Upper lobe of right lung (tissue), 1 donor: Measurements from ENCODE around the gene KLHL17. TPM values are rescaled to one million over a fixed set of nuclear protein-coding genes. Genes with fewer than 3 reads are reported as not detected.

Experiments used
- ATAC-seq: fragments of 200-7000 bp; cut with Tn5 transposase; one replicate; pipeline ENCODE4 v1.9.1; 2020; ENCODE audit warnings: mild to moderate bottlenecking, moderate library complexity
- DNase-seq: peaks from one replicate; pipeline ENCODE4 v3.0.0-alpha.2; 2020
- H3K27ac ChIP-seq: fragments of 200-600 bp; one replicate; pipeline ENCODE4 v1.8.0; 2022
- H3K27me3 ChIP-seq: fragments of 200-600 bp; one replicate; pipeline ENCODE4 v1.8.0; 2022; ENCODE audit warnings: mild to moderate bottlenecking
- H3K36me3 ChIP-seq: fragments of 200-600 bp; one replicate; pipeline ENCODE4 v1.8.0; 2022
- H3K4me1 ChIP-seq: fragments of 200-600 bp; one replicate; pipeline ENCODE4 v1.8.0; 2022
- H3K4me3 ChIP-seq: fragments of 200-600 bp; one replicate; pipeline ENCODE4 v1.8.0; 2022; ENCODE audit warnings: mild to moderate bottlenecking
- H3K9me3 ChIP-seq: fragments of 200-600 bp; one replicate; pipeline ENCODE4 v1.8.0; 2022
- intact Hi-C: fragments of 100-400 bp; cut with DNase I; formaldehyde crosslinking; loops from one replicate; pipeline ENCODE4 v1.11.0; 2022
- total RNA-seq: library from RNA; stranded (reverse); fragmentation: NEBNext Ultra II Directional; extraction: Animal tissue kit (Norgen Biotek cat#: 25700); gene quantifications from one replicate; pipeline ENCODE4 v1.2.1, GENCODE V29; 2021
- TF ChIP-seq, protein P1 (sequence below): fragments of 200-600 bp; IDR thresholded peaks from one replicate; pipeline ENCODE4 v1.8.0; 2022; ENCODE audit warnings: antibody characterized with exemption
- donor health status: DM: no; HTN: yes; CAD: no; lungs with severe emphysema.

Gene KLHL17
- total RNA-seq, 1 donor from 2014 or later, result 17.0 TPM

DNA sequence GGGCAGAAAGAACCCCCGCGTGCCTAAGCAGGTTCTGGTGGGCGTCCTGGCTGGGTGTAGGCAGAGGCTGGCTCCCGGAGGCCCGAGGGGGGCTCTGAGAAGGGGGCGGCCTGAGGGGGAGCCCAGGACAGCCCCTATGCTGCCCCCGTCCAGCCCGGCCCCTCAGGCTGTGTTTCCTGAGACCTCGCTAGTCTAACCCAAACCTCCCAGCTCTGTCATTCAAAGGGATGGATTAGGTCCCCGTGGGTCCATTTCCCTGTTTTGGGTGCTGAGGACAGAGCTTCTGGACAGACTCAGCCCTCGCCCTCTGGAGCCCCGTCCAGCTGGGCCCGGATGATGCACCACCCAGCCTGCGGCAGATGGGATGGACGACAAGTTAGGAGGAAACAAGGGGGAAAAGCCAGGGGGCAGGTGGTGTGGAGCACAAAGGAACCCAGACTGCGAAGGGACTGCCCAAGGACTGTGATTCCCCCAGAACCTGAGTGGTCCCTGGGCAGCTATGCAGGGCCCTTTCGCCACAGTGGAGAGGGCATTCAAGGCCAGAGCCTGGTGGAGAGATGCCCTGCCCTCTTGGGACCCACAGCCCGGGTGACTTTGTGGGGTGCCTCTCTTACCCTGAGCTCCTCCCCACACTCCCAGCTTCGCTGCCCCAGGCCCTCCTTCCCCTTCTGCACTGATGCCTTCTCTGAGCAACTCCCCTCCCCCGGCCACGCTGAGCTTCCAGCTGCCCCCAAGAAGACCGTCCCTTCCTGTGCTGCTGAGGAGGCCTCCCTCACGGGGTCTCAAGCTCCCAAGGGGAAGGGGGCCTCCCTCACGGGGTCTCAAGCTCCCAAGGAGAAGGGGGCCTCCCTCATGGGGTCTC lies 36.7 kb downstream of the KLHL17 start:
- peak; percentile 64 for DNase-seq
- intact Hi-C loops, result no loop called here

GRCh38 chr1:997713-997992 lies 37.3 kb downstream of the KLHL17 start:
- ATAC-seq (no peak), DNase-seq (no peak)
- H3K27me3 ChIP-seq, result peaks cover 34% of the 10 kb centered on the region
- H3K9me3 ChIP-seq, result no peaks in the 10 kb centered on the region
- no peak overlapping the region for H3K4me3 ChIP-seq
- TF ChIP-seq, protein P1, sequence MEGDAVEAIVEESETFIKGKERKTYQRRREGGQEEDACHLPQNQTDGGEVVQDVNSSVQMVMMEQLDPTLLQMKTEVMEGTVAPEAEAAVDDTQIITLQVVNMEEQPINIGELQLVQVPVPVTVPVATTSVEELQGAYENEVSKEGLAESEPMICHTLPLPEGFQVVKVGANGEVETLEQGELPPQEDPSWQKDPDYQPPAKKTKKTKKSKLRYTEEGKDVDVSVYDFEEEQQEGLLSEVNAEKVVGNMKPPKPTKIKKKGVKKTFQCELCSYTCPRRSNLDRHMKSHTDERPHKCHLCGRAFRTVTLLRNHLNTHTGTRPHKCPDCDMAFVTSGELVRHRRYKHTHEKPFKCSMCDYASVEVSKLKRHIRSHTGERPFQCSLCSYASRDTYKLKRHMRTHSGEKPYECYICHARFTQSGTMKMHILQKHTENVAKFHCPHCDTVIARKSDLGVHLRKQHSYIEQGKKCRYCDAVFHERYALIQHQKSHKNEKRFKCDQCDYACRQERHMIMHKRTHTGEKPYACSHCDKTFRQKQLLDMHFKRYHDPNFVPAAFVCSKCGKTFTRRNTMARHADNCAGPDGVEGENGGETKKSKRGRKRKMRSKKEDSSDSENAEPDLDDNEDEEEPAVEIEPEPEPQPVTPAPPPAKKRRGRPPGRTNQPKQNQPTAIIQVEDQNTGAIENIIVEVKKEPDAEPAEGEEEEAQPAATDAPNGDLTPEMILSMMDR, result no peak
- intact Hi-C loops, result no loop called here
- no peaks in the 10 kb centered on the region for H3K36me3 ChIP-seq
- no peak overlapping the region for H3K27ac ChIP-seq
- peaks cover 7% of the 10 kb centered on the region for H3K4me1 ChIP-seq

More for the DNA sequence above, 36.7 kb downstream of the KLHL17 start:
- peaks cover 7% of the 10 kb centered on the region for H3K4me1 ChIP-seq
- H3K9me3 ChIP-seq, result no peaks in the 10 kb centered on the region
- no peak overlapping the region for H3K4me3 ChIP-seq
- H3K36me3 ChIP-seq, result no peaks in the 10 kb centered on the region
- no peak overlapping the region for H3K27ac ChIP-seq
- TF ChIP-seq, protein P1, result no peak
- peaks cover 34% of the 10 kb centered on the region for H3K27me3 ChIP-seq
- no peak for ATAC-seq

- intact Hi-C loops, result no loop called here
- ATAC-seq, result no peak
- peak; percentile 67 for DNase-seq
- Histone ChIP-seq H3K4me3 (peak overlapping the region; percentile 59), H3K36me3 (no peaks in the 10 kb centered on the region), H3K27ac (no peak overlapping the region), H3K9me3 (no peaks in the 10 kb centered on the region), H3K4me1 (peaks cover 7% of the 10 kb centered on the region), H3K27me3 (peaks cover 34% of the 10 kb centered on the region)
- TF ChIP-seq, protein P1, result no peak
Observed at GRCh38 chr1:997993-998744, 37.8 kb downstream of the KLHL17 start.

DNA sequence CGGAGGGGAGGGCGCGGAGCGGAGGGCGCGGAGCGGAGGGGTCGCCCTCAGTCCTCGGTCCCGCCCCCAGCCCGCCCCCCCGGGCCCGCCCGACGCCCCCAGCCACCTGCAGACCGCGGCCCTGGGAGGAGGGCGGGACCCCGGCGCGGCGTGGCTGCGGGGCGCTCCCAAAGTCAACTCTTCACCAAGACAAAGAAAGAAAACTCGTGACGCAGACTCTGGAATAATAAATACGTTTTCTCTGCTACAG lies 38.3 kb downstream of the KLHL17 start:
- Histone ChIP-seq H3K4me3 (peak overlapping the region; percentile 59), H3K9me3 (no peaks in the 10 kb centered on the region), H3K27ac (peak overlapping the region; percentile 75), H3K36me3 (no peaks in the 10 kb centered on the region), H3K4me1 (peaks cover 7% of the 10 kb centered on the region), H3K27me3 (peaks cover 34% of the 10 kb centered on the region)
- no peak for ATAC-seq
- DNase-seq, result no peak
- intact Hi-C loops, result no loop called here
- TF ChIP-seq, protein P1, result no peak

- H3K4me3 ChIP-seq, result peak overlapping the region; percentile 59
- intact Hi-C loops, result no loop called here
- H3K4me1 ChIP-seq, result peaks cover 7% of the 10 kb centered on the region
- H3K27ac ChIP-seq, result peak overlapping the region; percentile 75
- H3K36me3 ChIP-seq, result no peaks in the 10 kb centered on the region
- no peaks in the 10 kb centered on the region for H3K9me3 ChIP-seq
- DNase-seq (peak; percentile 70), ATAC-seq (no peak)
- H3K27me3 ChIP-seq, result peaks cover 34% of the 10 kb centered on the region
- TF ChIP-seq, protein P1, result no peak
Observed at GRCh38 chr1:998995-999724, 38.8 kb downstream of the KLHL17 start.
